Activated CD8-positive, alpha-beta memory T cell treated with anti-CD3 and anti-CD28 coated beads, Interleukin-2, amount 10 ng/mL, durations not matched to agents 7 days and 5 days (primary cell): Measurements from ENCODE around the gene BTD. TPM values are rescaled to one million over a fixed set of nuclear protein-coding genes. Genes with fewer than 3 reads are reported as not detected.
A peak's percentile ranks its signal among the peaks of the same experiment; 100 is the strongest.

Experiments
- ATAC-seq: fragments of 150-1000 bp; cut with Tn5 transposase; one replicate; pipeline ENCODE4 v1.10.0; 2021; ENCODE audit warnings: moderate library complexity
- CTCF ChIA-PET: fragments of 350-600 bp; sonication (Branson Sonifier 250); formaldehyde crosslinking; loops from one replicate; lab custom pipeline; 2021; ENCODE audit warnings: antibody characterized with exemption; lab: Charles Lee
- DNase-seq: peaks from one replicate; pipeline ENCODE4 v3.0.0-alpha.2; 2020
- H3K27ac Mint-ChIP-seq: one replicate; pipeline ENCODE4 v1.8.0; 2021; ENCODE audit warnings: mild to moderate bottlenecking, mixed read lengths
- H3K27me3 Mint-ChIP-seq: one replicate; pipeline ENCODE4 v1.8.0; 2021; ENCODE audit warnings: mixed read lengths
- H3K36me3 Mint-ChIP-seq: one replicate; pipeline ENCODE4 v1.8.0; 2021; ENCODE audit warnings: mild to moderate bottlenecking, mixed read lengths
- H3K4me1 Mint-ChIP-seq: one replicate; pipeline ENCODE4 v1.8.0; 2021; ENCODE audit warnings: mixed read lengths
- H3K4me3 Mint-ChIP-seq: one replicate; pipeline ENCODE4 v1.8.0; 2021; ENCODE audit warnings: mild to moderate bottlenecking, moderate library complexity, mixed read lengths
- H3K9me3 Mint-ChIP-seq: one replicate; pipeline ENCODE4 v1.8.0; 2022; ENCODE audit warnings: low read depth, mixed read lengths
- total RNA-seq, 2 experiments: library from RNA; stranded (reverse); gene quantifications; one replicate each; pipeline ENCODE4 v1.2.3, GENCODE V29; 2021

BTD gene
- total RNA-seq, 2 experiments from 2014 or later, result 5.2 to 6.2 TPM

- Mint-ChIP-seq H3K4me1 (peaks cover 42% of the 10 kb centered on the region), H3K36me3 (peaks cover 3% of the 10 kb centered on the region), H3K27me3 (no peaks in the 10 kb centered on the region), H3K4me3 (no peak overlapping the region), H3K9me3 (no peaks in the 10 kb centered on the region), H3K27ac (no peak overlapping the region)
- ATAC-seq (no peak), DNase-seq (no peak)
- CTCF ChIA-PET, result no interaction called here
Measured at GRCh38 chr3:15632212-15632580, 30.7 kb downstream of the BTD start.

- no peak for ATAC-seq
- Mint-ChIP-seq H3K27me3 (no peaks in the 10 kb centered on the region), H3K27ac (no peak overlapping the region), H3K36me3 (peaks cover 2% of the 10 kb centered on the region), H3K4me1 (peaks cover 51% of the 10 kb centered on the region), H3K4me3 (no peak overlapping the region), H3K9me3 (no peaks in the 10 kb centered on the region)
- CTCF ChIA-PET, result interaction anchor here (1.2 to 3.5 kb wide), 2 partner anchors 178 to 183 kb away, joined by 3 to 19 read pairs; no protein-coding TSS in a partner anchor
- no peak for DNase-seq
Measured at GRCh38 chr3:15633159-15633558, 31.6 kb downstream of the BTD start.

GRCh38 chr3:15633766-15634598 lies 32.4 kb downstream of the BTD start:
- CTCF ChIA-PET, result interaction anchor here (1.2 to 3.5 kb wide), 2 partner anchors 177 to 182 kb away, joined by 3 to 19 read pairs; no protein-coding TSS in a partner anchor
- H3K27me3 Mint-ChIP-seq, result no peaks in the 10 kb centered on the region
- DNase-seq, result no peak
- H3K36me3 Mint-ChIP-seq, result peaks cover 2% of the 10 kb centered on the region
- peaks cover 60% of the 10 kb centered on the region for H3K4me1 Mint-ChIP-seq
- H3K9me3 Mint-ChIP-seq, result no peaks in the 10 kb centered on the region
- H3K4me3 Mint-ChIP-seq, result no peak overlapping the region
- ATAC-seq, result no peak
- H3K27ac Mint-ChIP-seq, result no peak overlapping the region

- peaks cover 57% of the 10 kb centered on the region for H3K4me1 Mint-ChIP-seq
- no peaks in the 10 kb centered on the region for H3K9me3 Mint-ChIP-seq
- no peaks in the 10 kb centered on the region for H3K27me3 Mint-ChIP-seq
- H3K4me3 Mint-ChIP-seq, result no peak overlapping the region
- no peak for ATAC-seq
- no peak overlapping the region for H3K27ac Mint-ChIP-seq
- CTCF ChIA-PET, result interaction anchor here (1.5 to 3.5 kb wide), 2 partner anchors 159 to 177 kb away, joined by 3 to 19 read pairs; no protein-coding TSS in a partner anchor
- H3K36me3 Mint-ChIP-seq, result peaks cover 2% of the 10 kb centered on the region
- DNase-seq, result no peak
Measured at GRCh38 chr3:15634671-15635070, 33.1 kb downstream of the BTD start.

GRCh38 chr3:15635121-15635661 lies 33.6 kb downstream of the BTD start:
- no peak for DNase-seq
- Mint-ChIP-seq H3K4me3 (no peak overlapping the region), H3K9me3 (no peaks in the 10 kb centered on the region), H3K27ac (peak overlapping the region; percentile 93), H3K4me1 (peaks cover 53% of the 10 kb centered on the region), H3K36me3 (peaks cover 2% of the 10 kb centered on the region), H3K27me3 (no peaks in the 10 kb centered on the region)
- no peak for ATAC-seq
- CTCF ChIA-PET, result interaction anchor here (1.2 to 3.5 kb wide), 3 partner anchors 13 to 176 kb away, joined by 3 to 19 read pairs (median 4); no protein-coding TSS in a partner anchor

- DNase-seq (peak; percentile 77), ATAC-seq (peak; percentile 87)
- no peaks in the 10 kb centered on the region for H3K27me3 Mint-ChIP-seq
- CTCF ChIA-PET, result interaction anchor here (1.1 to 3.5 kb wide), 5 partner anchors 10 to 175 kb away, joined by 3 to 19 read pairs (median 4); no protein-coding TSS in a partner anchor
- no peaks in the 10 kb centered on the region for H3K9me3 Mint-ChIP-seq
- H3K4me3 Mint-ChIP-seq, result peak overlapping the region; percentile 49
- H3K36me3 Mint-ChIP-seq, result peaks cover 2% of the 10 kb centered on the region
- peaks cover 46% of the 10 kb centered on the region for H3K4me1 Mint-ChIP-seq
- H3K27ac Mint-ChIP-seq, result peak overlapping the region; percentile 93
Measured at GRCh38 chr3:15636028-15636709, 34.6 kb downstream of the BTD start.

GRCh38 chr3:15637131-15637951 lies 35.8 kb downstream of the BTD start:
- CTCF ChIA-PET, result interaction anchor here (2.4 kb wide), 1 partner anchor 9 kb away, joined by 8 read pairs; no protein-coding TSS in a partner anchor
- Mint-ChIP-seq H3K4me3 (no peak overlapping the region), H3K27ac (peak overlapping the region; percentile 37), H3K4me1 (peaks cover 40% of the 10 kb centered on the region), H3K36me3 (peaks cover 2% of the 10 kb centered on the region), H3K27me3 (no peaks in the 10 kb centered on the region), H3K9me3 (no peaks in the 10 kb centered on the region)
- peak; percentile 7 for ATAC-seq
- no peak for DNase-seq

- Mint-ChIP-seq H3K4me3 (no peak overlapping the region), H3K9me3 (no peaks in the 10 kb centered on the region), H3K27ac (peak overlapping the region; percentile 27), H3K4me1 (peaks cover 40% of the 10 kb centered on the region), H3K27me3 (no peaks in the 10 kb centered on the region), H3K36me3 (peaks cover 3% of the 10 kb centered on the region)
- CTCF ChIA-PET, result interaction anchor here (2.4 kb wide), 1 partner anchor 8 kb away, joined by 8 read pairs; no protein-coding TSS in a partner anchor
- ATAC-seq (no peak), DNase-seq (no peak)
Measured at GRCh38 chr3:15638193-15638890, 36.8 kb downstream of the BTD start.

GRCh38 chr3:15638891-15639262 lies 37.3 kb downstream of the BTD start:
- no peaks in the 10 kb centered on the region for H3K27me3 Mint-ChIP-seq
- H3K9me3 Mint-ChIP-seq, result no peaks in the 10 kb centered on the region
- H3K36me3 Mint-ChIP-seq, result peaks cover 3% of the 10 kb centered on the region
- H3K4me1 Mint-ChIP-seq, result peaks cover 40% of the 10 kb centered on the region
- no peak for ATAC-seq
- no peak overlapping the region for H3K27ac Mint-ChIP-seq
- CTCF ChIA-PET, result no interaction called here
- no peak overlapping the region for H3K4me3 Mint-ChIP-seq
- DNase-seq, result no peak

GRCh38 chr3:15645246-15645645 lies 43.7 kb downstream of the BTD start:
- ATAC-seq (no peak), DNase-seq (no peak)
- CTCF ChIA-PET, result no interaction called here
- H3K36me3 Mint-ChIP-seq, result peaks cover 18% of the 10 kb centered on the region
- H3K4me3 Mint-ChIP-seq, result no peak overlapping the region
- H3K9me3 Mint-ChIP-seq, result no peaks in the 10 kb centered on the region
- peaks cover 5% of the 10 kb centered on the region for H3K27me3 Mint-ChIP-seq
- H3K27ac Mint-ChIP-seq, result no peak overlapping the region
- H3K4me1 Mint-ChIP-seq, result peaks cover 42% of the 10 kb centered on the region

GRCh38 chr3:15645740-15646501 lies 44.4 kb downstream of the BTD start:
- no peaks in the 10 kb centered on the region for H3K9me3 Mint-ChIP-seq
- no peak for ATAC-seq

More at GRCh38 chr3:15645740-15646501, 44.4 kb downstream of the BTD start:
- H3K27ac Mint-ChIP-seq, result no peak overlapping the region
- peaks cover 20% of the 10 kb centered on the region for H3K36me3 Mint-ChIP-seq
- peaks cover 42% of the 10 kb centered on the region for H3K4me1 Mint-ChIP-seq
- CTCF ChIA-PET, result interaction anchor here (1.7 to 2.7 kb wide), 2 partner anchors 9 to 16 kb away, joined by 8 to 13 read pairs; no protein-coding TSS in a partner anchor
- DNase-seq, result no peak
- H3K4me3 Mint-ChIP-seq, result no peak overlapping the region
- H3K27me3 Mint-ChIP-seq, result peaks cover 8% of the 10 kb centered on the region
